ENCODE data around the gene SNUPN. TPM values are rescaled to one million over a fixed set of nuclear protein-coding genes. Genes with fewer than 3 reads are reported as not detected.

The SNUPN gene
- polyA plus RNA-seq, 1 donor (not counting 4 experiments of a cell fraction or from before 2014, with no cell fraction given): 24.9 TPM

- peaks cover 84% of the 10 kb centered on the region for H3K79me2 ChIP-seq (ENCODE audit: control insufficient read depth, insufficient read depth, low read length)
- dilution Hi-C loops (cut with MboI; ENCODE audit: extremely low pct_ligation_motif_present, low sequenced_read_pairs): no loop called here
These were observed 55.2 kb downstream of the SNUPN start for GRCh38 chr15:75570126-75570845.

GRCh38 chr15:75565062-75565970 is 60.2 kb downstream of the SNUPN start:
- H3K9me3 ChIP-seq (ENCODE audit: control insufficient read depth, low read depth, low read length): no peaks in the 10 kb centered on the region
- no peak overlapping the region for H3K27ac ChIP-seq (ENCODE audit: control insufficient read depth, insufficient read depth, low read length)
- H3K4me1 ChIP-seq (ENCODE audit: control insufficient read depth, extremely low read depth, insufficient read depth, low read length): no peaks in the 10 kb centered on the region
- no peak overlapping the region for H2AFZ ChIP-seq (ENCODE audit: control insufficient read depth, low read length)
- no peaks in the 10 kb centered on the region for H4K20me1 ChIP-seq (ENCODE audit: control insufficient read depth, extremely low read depth, insufficient read depth, low read length)
- no peaks in the 10 kb centered on the region for H3K9me1 ChIP-seq (ENCODE audit: control insufficient read depth, extremely low read depth, insufficient read depth, low read length)
- H3K9ac ChIP-seq (ENCODE audit: control insufficient read depth, extremely low read depth, insufficient read depth, low read length): no peak overlapping the region
- H3K4me2 ChIP-seq (ENCODE audit: control insufficient read depth, extremely low read depth, insufficient read depth, low read depth, low read length): no peak overlapping the region
- DNase-seq (ENCODE audit: low read depth, low spot score) (no peak), FAIRE-seq (no peak)
- H3K27me3 ChIP-seq (ENCODE audit: control insufficient read depth, extremely low read depth, insufficient read depth, low read length): no peaks in the 10 kb centered on the region
- H3K4me3 ChIP-seq (ENCODE audit: control insufficient read depth in 2 of 3, extremely low read depth in 1 of 3, insufficient read depth in 2 of 3, low read depth in 1 of 3, low read length in 3 of 3): no peak overlapping the region
- no peaks in the 10 kb centered on the region for H3K36me3 ChIP-seq (ENCODE audit: control insufficient read depth in 2 of 2, extremely low read depth in 1 of 2, insufficient read depth in 2 of 2, low read length in 2 of 2)
- dilution Hi-C loops (cut with MboI; ENCODE audit: extremely low pct_ligation_motif_present, low sequenced_read_pairs): no loop called here
- no peak for TF ChIP-seq EZH2 (IDR thresholded peaks at IDR 0.05; ENCODE audit: low read length)
- TF ChIP-seq, protein P1, sequence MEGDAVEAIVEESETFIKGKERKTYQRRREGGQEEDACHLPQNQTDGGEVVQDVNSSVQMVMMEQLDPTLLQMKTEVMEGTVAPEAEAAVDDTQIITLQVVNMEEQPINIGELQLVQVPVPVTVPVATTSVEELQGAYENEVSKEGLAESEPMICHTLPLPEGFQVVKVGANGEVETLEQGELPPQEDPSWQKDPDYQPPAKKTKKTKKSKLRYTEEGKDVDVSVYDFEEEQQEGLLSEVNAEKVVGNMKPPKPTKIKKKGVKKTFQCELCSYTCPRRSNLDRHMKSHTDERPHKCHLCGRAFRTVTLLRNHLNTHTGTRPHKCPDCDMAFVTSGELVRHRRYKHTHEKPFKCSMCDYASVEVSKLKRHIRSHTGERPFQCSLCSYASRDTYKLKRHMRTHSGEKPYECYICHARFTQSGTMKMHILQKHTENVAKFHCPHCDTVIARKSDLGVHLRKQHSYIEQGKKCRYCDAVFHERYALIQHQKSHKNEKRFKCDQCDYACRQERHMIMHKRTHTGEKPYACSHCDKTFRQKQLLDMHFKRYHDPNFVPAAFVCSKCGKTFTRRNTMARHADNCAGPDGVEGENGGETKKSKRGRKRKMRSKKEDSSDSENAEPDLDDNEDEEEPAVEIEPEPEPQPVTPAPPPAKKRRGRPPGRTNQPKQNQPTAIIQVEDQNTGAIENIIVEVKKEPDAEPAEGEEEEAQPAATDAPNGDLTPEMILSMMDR (optimal IDR thresholded peaks at IDR 0.05 in 1 of 3, IDR thresholded peaks at IDR 0.05 in 1 of 3, conservative IDR thresholded peaks at IDR 0.05 in 1 of 3; ENCODE audit: extremely low read depth in 1 of 3, insufficient read depth in 2 of 3, low read length in 3 of 3): no peak
- H3K79me2 ChIP-seq (ENCODE audit: control insufficient read depth, insufficient read depth, low read length): peaks cover 67% of the 10 kb centered on the region

More at GRCh38 chr15:75570126-75570845, 55.2 kb downstream of the SNUPN start:
- no peak overlapping the region for H3K27ac ChIP-seq (ENCODE audit: control insufficient read depth, insufficient read depth, low read length)
- H3K36me3 ChIP-seq (ENCODE audit: control insufficient read depth in 2 of 2, extremely low read depth in 1 of 2, insufficient read depth in 2 of 2, low read length in 2 of 2): peaks cover 0 to 3% of the 10 kb centered on the region in 2 experiments
- no peak overlapping the region for H3K9ac ChIP-seq (ENCODE audit: control insufficient read depth, extremely low read depth, insufficient read depth, low read length)
- H3K4me3 ChIP-seq (ENCODE audit: control insufficient read depth in 2 of 3, extremely low read depth in 1 of 3, insufficient read depth in 2 of 3, low read depth in 1 of 3, low read length in 3 of 3): no peak overlapping the region
- H3K4me2 ChIP-seq (ENCODE audit: control insufficient read depth, extremely low read depth, insufficient read depth, low read depth, low read length): no peak overlapping the region
- no peaks in the 10 kb centered on the region for H3K27me3 ChIP-seq (ENCODE audit: control insufficient read depth, extremely low read depth, insufficient read depth, low read length)
- peaks cover 9% of the 10 kb centered on the region for H3K4me1 ChIP-seq (ENCODE audit: control insufficient read depth, extremely low read depth, insufficient read depth, low read length)
- H4K20me1 ChIP-seq (ENCODE audit: control insufficient read depth, extremely low read depth, insufficient read depth, low read length): no peaks in the 10 kb centered on the region
- TF ChIP-seq, protein P1 (optimal IDR thresholded peaks at IDR 0.05 in 1 of 3, IDR thresholded peaks at IDR 0.05 in 1 of 3, conservative IDR thresholded peaks at IDR 0.05 in 1 of 3; ENCODE audit: extremely low read depth in 1 of 3, insufficient read depth in 2 of 3, low read length in 3 of 3): no peak
- TF ChIP-seq EZH2 (IDR thresholded peaks at IDR 0.05; ENCODE audit: low read length): no peak
- H3K9me3 ChIP-seq (ENCODE audit: control insufficient read depth, low read depth, low read length): no peaks in the 10 kb centered on the region
- FAIRE-seq (no peak), DNase-seq (ENCODE audit: low read depth, low spot score) (no peak)
- H3K9me1 ChIP-seq (ENCODE audit: control insufficient read depth, extremely low read depth, insufficient read depth, low read length): peaks cover 2% of the 10 kb centered on the region
- H2AFZ ChIP-seq (ENCODE audit: control insufficient read depth, low read length): no peak overlapping the region
